Common myeloid progenitor, CD34-positive (primary cell): ENCODE measurements around the gene ADRB1.

Experiments used
- CTCF ChIA-PET: fragments of 350-600 bp; sonication (Branson Sonifier 250); formaldehyde crosslinking; loops from one replicate; lab custom pipeline; 2021; ENCODE audit warnings: antibody characterized with exemption; lab: Charles Lee
- POLR2A ChIA-PET: fragments of 350-600 bp; sonication (Branson Sonifier 250); formaldehyde crosslinking; loops from one replicate; lab custom pipeline; 2021; ENCODE audit warnings: antibody characterized with exemption; lab: Charles Lee
- DNase-seq, 3 donors: peaks; one replicate each; pipeline versions ENCODE4 v3.0.0 to v3.0.0-alpha.2; 2013
- H3K27ac ChIP-seq, 2 experiments: 1 replicate in 1 of 2; 2 replicates in 1 of 2; pipeline ENCODE4 v1.7.0; 2013; ENCODE audit warnings: inconsistent platforms in 2 of 2, low read length in 2 of 2, mild to moderate bottlenecking in 2 of 2, low read depth in 1 of 2, moderate library complexity in 1 of 2; ENCODE audit not compliant: severe bottlenecking in 2 of 2, insufficient read depth in 1 of 2, poor library complexity in 1 of 2
- H3K27me3 ChIP-seq, 5 experiments: replicated peaks in 2 of 5; 1 replicate in 3 of 5; 2 replicates in 2 of 5; pipeline versions ENCODE4 v1.6.1 to v1.7.0; 2013; ENCODE audit warnings: low read length in 4 of 5, mild to moderate bottlenecking in 2 of 5, moderate library complexity in 2 of 5, inconsistent platforms in 1 of 5; ENCODE audit not compliant: insufficient read depth in 5 of 5, control insufficient read depth in 4 of 5
- H3K36me3 ChIP-seq, 4 experiments: 1 replicate in 2 of 4; 2 replicates in 2 of 4; pipeline versions ENCODE4 v1.6.1 to v1.7.0; 2013; ENCODE audit warnings: low read length in 3 of 4, control low read depth in 1 of 4, mild to moderate bottlenecking in 1 of 4; ENCODE audit not compliant: control insufficient read depth in 4 of 4, insufficient read depth in 4 of 4
- H3K4me1 ChIP-seq, 4 experiments: 1 replicate in 3 of 4; 2 replicates in 1 of 4; pipeline versions ENCODE4 v1.6.1 to v1.7.1; 2013; ENCODE audit warnings: low read length in 3 of 4, mild to moderate bottlenecking in 3 of 4, control low read depth in 1 of 4, inconsistent platforms in 1 of 4, moderate library complexity in 1 of 4; ENCODE audit not compliant: control insufficient read depth in 4 of 4, insufficient read depth in 4 of 4; ENCODE audit errors: control extremely low read depth in 1 of 4
- H3K4me3 ChIP-seq, 7 experiments: 1 replicate in 4 of 7; 2 replicates in 3 of 7; pipeline versions ENCODE4 v1.5.1 to v1.7.0; 2013; ENCODE audit warnings: mild to moderate bottlenecking in 7 of 7, low read length in 6 of 7, moderate library complexity in 6 of 7, inconsistent platforms in 2 of 7, low read depth in 2 of 7, control low read depth in 1 of 7; ENCODE audit not compliant: insufficient read depth in 4 of 7, control insufficient read depth in 1 of 7; ENCODE audit errors: extremely low read depth in 1 of 7
- H3K9me3 ChIP-seq, 5 experiments: 1 replicate in 4 of 5; 2 replicates in 1 of 5; pipeline versions ENCODE4 v1.6.1 to v1.7.1; 2013; ENCODE audit warnings: low read length in 4 of 5, mild to moderate bottlenecking in 2 of 5, inconsistent platforms in 1 of 5, low read depth in 1 of 5, moderate library complexity in 1 of 5; ENCODE audit not compliant: control insufficient read depth in 4 of 5, insufficient read depth in 2 of 5; ENCODE audit errors: control extremely low read depth in 1 of 5
- WGBS: methylation state at CpG from one replicate; pipeline ENCODE4 v1.1.5; 2013; ENCODE audit not compliant: insufficient coverage; 5-methylcytosine and 5-hydroxymethylcytosine counted together

Gene ADRB1

DNA sequence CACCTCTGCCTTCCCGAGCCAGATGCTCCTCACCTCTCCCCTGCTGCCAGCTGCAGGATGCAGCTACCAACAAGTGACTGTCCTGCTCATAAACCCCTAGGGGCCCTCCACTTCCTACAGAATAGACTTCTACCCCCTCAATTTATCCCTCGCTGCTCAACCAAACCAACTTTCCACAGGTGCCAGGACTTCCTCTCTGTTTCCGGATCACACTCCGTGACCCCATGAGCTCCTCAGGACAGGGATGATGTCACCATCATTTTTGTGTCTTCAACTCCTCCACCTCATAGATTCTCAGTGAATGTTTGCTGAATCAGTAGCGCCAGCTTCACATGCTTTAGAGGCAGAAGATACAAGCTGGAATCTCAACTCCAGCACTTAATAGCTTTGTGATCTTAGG is 25.8 kb upstream of the ADRB1 start:
- Histone ChIP-seq H3K27ac (no peak overlapping the region), H3K27me3 (no peaks in the 10 kb centered on the region), H3K4me3 (no peak overlapping the region), H3K4me1 (peaks cover 0 to 10% (median 1%) of the 10 kb centered on the region in 4 experiments), H3K9me3 (peaks cover 0 to 7% (median 0%) of the 10 kb centered on the region in 5 experiments), H3K36me3 (no peaks in the 10 kb centered on the region)
- 45% methylated on average over 4 of the region's 5 CpGs for WGBS
- DNase-seq = peak in 2 of 3 donors; percentile 46 to 54
- ChIA-PET POLR2A (no interaction called here), CTCF (interaction anchor here (1.3 to 1.4 kb wide), 3 partner anchors 13 to 23 kb away, joined by 3 to 4 read pairs (median 3); no protein-coding TSS in a partner anchor)

DNA sequence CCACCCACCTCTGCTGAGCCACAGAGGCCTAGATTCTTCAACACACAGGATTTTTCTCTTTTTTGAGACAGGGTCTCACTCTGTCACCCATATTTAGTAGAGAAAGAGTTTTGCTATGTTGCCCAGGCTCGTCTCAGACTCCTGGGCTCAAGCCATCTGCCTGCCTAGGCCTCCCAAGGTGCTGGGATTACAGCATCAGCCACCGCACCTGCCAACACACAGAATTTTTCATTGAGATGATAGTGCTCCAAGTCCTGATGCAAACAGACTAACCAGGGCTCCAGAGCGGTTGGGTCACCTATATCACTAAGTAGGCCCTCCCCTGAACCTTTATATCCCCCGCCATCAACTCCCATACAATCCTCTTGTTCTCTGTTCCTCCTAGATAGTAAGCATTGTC is 24.4 kb upstream of the ADRB1 start:
- H3K27me3 ChIP-seq = no peaks in the 10 kb centered on the region
- H3K4me3 ChIP-seq = no peak overlapping the region
- ChIA-PET POLR2A (no interaction called here), CTCF (interaction anchor here (1.3 kb wide), 2 partner anchors 17 to 84 kb away, joined by 3 read pairs; no protein-coding TSS in a partner anchor)
- H3K27ac ChIP-seq = no peak overlapping the region
- 91% methylated on average over 4 of the region's 4 CpGs for WGBS
- H3K36me3 ChIP-seq = no peaks in the 10 kb centered on the region
- peaks cover 2 to 10% (median 3%) of the 10 kb centered on the region in 4 experiments for H3K4me1 ChIP-seq
- DNase-seq = no peak
- peaks cover 0 to 7% (median 0%) of the 10 kb centered on the region in 5 experiments for H3K9me3 ChIP-seq

DNA sequence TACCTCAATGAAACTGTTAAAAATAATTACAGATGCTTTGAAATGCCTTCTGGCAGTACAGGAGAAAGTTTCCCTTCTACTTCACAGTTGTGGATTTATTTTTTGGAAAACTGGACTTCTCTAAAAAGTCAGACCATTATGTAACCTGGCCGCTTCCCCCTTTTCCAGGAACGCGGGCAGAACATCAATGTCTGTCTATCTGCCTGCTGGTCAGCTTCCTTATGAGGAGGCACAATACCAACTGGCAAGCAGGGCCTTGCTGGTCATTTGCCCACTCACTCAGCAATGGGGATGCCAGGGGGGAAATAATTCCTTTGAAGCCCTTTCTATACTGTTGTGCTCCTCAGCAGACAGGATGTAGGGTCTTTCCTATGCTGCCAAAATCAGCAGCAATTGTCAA is 22.5 kb upstream of the ADRB1 start:
- Histone ChIP-seq H3K4me1 (peaks cover 6 to 28% (median 19%) of the 10 kb centered on the region in 4 experiments), H3K27ac (no peak overlapping the region), H3K9me3 (no peaks in the 10 kb centered on the region), H3K4me3 (no peak overlapping the region), H3K27me3 (no peaks in the 10 kb centered on the region), H3K36me3 (no peaks in the 10 kb centered on the region)
- no peak for DNase-seq
- CTCF ChIA-PET = no interaction called here
- WGBS = 100% methylated on average over 1 of the region's 3 CpGs
- POLR2A ChIA-PET = no interaction called here

DNA sequence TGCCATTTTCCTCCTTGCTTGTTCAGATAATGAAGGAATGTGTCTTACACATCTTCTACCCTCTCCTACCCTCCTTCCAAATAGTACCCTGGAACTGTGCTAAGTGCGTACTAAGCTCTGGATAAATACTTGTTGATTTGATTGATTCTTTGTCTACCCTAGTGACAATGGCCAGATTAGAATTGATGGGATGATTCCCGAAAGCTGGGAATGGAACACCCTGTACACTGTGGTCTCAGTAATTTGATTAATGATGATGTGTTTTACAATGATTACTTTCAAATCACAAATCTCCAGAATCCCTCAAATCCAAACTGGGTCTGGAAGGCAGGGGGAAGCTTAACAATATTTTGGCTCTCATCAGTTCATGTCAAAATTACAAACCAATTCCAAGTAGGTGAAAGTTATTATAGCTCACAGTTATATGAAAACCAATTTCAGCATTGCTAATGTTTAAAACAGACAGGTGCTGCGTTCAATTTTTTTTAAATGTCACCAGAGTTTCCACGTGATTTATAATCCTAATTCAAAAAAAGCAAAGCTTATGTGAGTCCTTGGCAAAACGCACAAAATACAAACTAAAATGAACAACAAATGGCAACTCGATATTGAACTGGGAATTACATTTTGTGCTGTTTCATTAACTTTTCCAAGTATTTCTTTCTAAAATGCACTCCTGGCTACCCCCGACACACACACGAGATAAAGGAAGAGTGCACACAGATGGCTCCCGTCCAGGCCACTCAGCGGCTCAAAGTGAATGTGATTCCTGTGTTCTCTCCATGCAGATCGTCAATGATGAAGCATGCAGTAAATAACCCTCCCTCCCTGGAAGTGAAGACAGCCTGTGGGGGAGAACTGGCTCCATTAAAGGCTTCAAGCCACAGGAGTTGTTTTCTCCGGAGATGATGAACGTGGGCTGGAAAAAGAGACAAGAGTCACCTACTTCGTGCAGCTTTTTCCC is 21.7 kb upstream of the ADRB1 start:
- Histone ChIP-seq H3K4me1 (peaks cover 6 to 32% (median 21%) of the 10 kb centered on the region in 4 experiments), H3K9me3 (no peaks in the 10 kb centered on the region), H3K36me3 (no peaks in the 10 kb centered on the region), H3K27me3 (no peaks in the 10 kb centered on the region), H3K4me3 (no peak overlapping the region), H3K27ac (no peak overlapping the region)
- POLR2A ChIA-PET = no interaction called here
- CTCF ChIA-PET = interaction anchor here (0.8 kb wide), 1 partner anchor 25 kb away, joined by 3 read pairs; no protein-coding TSS in a partner anchor
- DNase-seq = no peak
- 80% methylated on average over 9 of the region's 14 CpGs for WGBS

DNA sequence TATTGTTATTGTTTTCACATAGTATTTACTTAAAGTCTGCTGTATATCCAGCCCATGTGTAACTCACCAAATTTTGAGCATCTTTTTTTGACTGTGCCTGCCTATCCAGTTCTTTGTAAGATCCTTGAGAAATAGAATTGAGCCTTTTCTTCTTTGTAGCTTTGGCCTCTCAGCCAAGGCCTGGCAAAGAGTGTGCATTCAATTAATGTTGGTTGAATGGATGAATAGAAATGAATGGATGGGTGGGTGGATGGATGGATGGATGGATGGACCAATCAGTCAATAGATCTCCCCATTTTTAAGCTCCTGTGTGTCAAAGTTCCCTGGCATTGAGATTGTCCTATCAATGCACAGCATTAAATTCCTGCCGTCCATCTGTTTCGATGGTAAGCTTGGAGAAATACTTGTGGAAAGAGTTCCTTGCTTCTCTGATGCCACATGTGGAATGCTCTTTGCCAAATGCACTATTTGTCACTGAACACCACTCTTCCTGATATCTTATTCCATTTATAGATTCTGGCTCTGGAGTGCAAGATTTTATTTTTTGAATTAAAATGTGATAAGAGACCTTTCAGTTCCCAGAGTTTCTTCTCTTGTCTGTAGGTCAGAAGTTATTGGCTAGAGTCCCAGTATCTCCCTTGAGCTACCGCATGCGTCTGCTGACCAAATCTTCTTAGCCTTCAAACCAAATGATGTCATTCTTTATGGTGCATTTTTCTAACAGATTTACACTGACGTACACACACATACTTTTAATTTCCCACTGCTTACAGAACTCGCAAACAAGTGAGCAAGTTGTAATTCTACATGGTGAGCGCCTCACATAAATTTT is 20.7 kb upstream of the ADRB1 start:
- Histone ChIP-seq H3K27ac (no peak overlapping the region), H3K9me3 (no peaks in the 10 kb centered on the region), H3K4me3 (no peak overlapping the region), H3K36me3 (no peaks in the 10 kb centered on the region), H3K4me1 (peaks cover 6 to 28% (median 21%) of the 10 kb centered on the region in 4 experiments), H3K27me3 (no peaks in the 10 kb centered on the region)
- CTCF ChIA-PET = interaction anchor here (0.8 to 1.3 kb wide), 4 partner anchors 9 to 93 kb away, joined by 3 read pairs; no protein-coding TSS in a partner anchor
- no peak for DNase-seq
- POLR2A ChIA-PET = no interaction called here
- WGBS = 96% methylated on average over 7 of the region's 7 CpGs

DNA sequence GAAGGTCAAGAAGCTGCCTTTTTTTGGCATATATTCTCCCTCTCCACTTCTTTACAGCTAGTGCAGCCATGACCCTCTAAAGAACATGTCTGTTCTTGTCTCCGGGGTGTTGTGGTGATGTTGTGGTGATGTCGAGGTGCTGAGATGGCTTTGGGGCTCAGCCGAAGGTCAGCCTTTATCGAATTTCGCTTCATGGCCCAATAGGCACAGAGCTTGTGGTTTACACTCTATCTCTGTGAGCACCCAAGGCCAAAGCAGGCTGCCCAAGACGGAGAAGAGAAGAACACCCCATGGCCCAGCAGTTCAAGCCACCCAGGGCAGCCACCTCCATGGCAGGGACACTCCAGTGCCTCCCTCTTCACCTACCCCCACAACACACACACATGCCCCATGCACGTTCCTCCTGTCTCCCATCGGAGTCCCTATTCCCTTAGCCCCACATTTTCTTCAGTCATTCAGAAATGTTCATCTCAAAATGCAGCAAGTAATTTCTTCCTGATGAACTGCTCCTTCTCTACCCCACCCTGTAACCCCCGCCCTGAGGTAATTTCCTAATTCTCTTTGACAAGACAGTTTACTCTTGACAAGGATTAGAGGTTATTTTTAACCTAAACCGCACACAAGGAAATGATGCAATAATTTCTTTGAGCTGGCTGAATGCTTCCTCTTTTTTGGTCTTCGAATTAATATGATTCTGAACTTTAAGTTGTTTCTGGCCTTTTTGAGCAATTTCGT is 18.6 kb upstream of the ADRB1 start:
- ChIA-PET CTCF (interaction anchor here (0.6 to 2.1 kb wide), 4 partner anchors 10 to 81 kb away, joined by 3 to 8 read pairs (median 4); no protein-coding TSS in a partner anchor), POLR2A (interaction anchor here (1.0 kb wide), 1 partner anchor 19 kb away, joined by 3 read pairs; the partner anchor contains the start of gene ADRB1)
- no peaks in the 10 kb centered on the region for H3K9me3 ChIP-seq
- no peaks in the 10 kb centered on the region for H3K27me3 ChIP-seq
- H3K36me3 ChIP-seq = no peaks in the 10 kb centered on the region
- H3K4me3 ChIP-seq = peak overlapping the region in 4 of 7 experiments; percentile 16 to 54 (median 39)
- 50% methylated on average over 10 of the region's 12 CpGs for WGBS
- peak; percentile 89 to 97 (median 95) for DNase-seq
- peaks cover 6 to 28% (median 21%) of the 10 kb centered on the region in 4 experiments for H3K4me1 ChIP-seq
- H3K27ac ChIP-seq = no peak overlapping the region
